CD1c-positive myeloid dendritic cell (primary cell): ENCODE measurements around the gene MALRD1.
"Not testable (repeated sequence)": the region's sequence is repeated elsewhere in the genome, so short reads cannot be mapped to it uniquely, and the experiment has no call there.

Experiments
- DNase-seq: peaks from one replicate; pipeline ENCODE4 v3.0.0-alpha.2; 2016; ENCODE audit errors: extremely low spot score

MALRD1 gene

DNA sequence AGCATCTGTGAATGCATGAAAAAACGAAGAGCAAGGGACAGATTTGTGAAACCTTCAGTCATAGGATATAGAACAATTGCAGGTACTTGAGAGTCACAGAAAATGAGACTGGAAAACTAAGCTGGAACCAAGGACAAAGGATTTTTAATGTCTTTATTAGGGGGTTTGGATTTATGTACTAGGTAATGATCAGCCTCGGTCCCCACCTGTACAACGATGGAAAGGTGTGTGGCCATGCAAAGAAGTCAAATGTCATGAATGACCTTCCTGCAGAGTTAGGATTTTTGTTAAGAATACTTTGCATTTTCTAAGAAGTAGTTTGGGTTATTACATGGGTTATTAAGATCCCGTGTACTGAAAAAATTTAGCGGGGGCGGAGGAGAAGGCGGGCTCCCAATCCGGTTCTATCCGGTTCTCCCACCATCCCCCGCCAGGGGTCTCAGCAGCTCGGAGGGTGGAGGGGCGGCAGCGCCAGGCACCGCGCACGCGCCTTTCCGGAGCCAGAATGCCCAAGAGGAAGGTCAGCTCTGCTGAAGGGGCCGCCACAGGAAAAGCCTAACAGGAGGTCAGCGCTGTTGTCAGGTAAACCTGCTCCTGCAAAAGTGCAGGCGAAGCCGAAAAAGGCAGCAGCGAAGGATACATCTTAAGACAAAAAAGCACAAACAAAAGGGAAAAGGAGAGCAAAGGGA lies 440.1 kb downstream of the MALRD1 start:
- DNase-seq: no peak

GRCh38 chr10:19491166-19491565 lies 442.6 kb downstream of the MALRD1 start:
- DNase-seq: no peak

DNA sequence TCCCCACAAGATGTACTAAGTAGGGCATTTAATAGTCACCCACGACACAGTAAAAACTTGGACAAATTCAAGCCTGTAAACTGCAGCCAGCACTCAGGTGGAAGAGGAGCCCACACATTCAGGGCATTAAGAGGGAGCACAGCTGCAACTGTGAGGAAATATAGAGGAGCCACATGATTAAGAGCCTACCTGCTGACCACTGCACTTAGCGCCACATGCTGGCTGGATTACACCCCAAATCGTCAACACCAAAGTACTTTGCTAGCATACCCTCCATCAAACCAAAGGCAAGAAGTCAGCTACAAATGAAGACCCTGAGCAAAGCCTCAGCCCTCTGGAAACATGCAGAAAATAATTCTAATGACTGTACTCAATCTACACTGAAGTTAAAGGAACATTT lies 445.3 kb downstream of the MALRD1 start:
- no peak for DNase-seq

DNA sequence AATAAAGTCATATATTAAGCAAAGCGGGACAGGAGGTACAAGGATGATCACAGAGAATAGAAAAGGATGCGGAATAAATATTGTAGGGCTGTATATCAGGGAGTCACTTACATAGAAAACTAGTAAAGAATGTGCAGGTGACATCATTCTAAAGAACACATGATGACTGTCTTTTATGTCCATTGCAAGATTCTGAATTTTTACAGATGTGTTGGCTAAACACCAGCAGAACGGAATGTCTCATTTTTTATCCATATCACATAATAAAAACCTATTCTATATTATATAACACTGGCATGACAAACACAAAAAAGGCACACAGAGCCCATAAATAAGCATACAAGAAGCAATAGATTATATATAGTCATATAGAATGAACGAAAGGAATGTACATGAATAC lies 448.4 kb downstream of the MALRD1 start:
- no peak for DNase-seq

DNA sequence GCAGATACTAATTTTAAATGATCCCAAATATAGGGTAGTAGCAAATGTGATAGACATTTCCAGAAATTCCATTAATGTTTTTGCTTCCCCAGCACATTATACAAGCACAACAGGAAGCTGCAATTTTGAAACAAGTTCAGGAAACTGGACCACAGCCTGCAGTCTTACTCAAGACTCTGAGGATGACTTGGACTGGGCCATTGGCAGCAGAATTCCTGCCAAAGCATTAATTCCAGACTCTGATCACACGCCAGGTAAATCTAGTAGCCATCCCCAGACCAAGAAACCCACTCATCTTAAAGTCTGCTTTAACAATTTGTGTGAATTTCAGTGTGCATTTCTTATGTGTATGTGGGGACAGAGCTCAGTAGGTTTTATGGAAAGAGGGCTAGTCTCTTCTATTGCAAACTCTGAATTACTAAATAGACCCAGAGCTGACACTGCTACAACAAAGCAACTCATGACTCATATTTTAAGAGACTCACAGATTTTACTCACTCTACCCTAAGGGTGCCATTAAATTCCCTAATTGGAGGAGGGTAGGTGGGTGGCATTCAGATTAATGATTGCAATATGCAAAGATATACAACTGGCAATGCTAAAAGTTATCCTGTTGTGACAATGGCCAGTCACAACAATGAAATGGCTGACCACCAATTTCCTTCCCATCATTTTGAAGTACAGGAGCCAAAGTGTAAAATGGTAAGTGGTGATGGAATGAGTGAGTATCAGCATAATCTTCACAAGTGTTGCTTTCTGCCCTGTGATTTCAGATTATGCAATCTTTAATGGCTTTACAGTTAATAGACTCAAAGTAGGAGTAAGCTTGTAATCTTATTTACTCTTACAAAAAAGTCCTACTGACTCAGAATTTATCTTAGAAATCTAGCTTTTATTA lies 450.0 kb downstream of the MALRD1 start:
- DNase-seq: no peak

GRCh38 chr10:19499291-19499770 lies 450.7 kb downstream of the MALRD1 start:
- no peak for DNase-seq

- DNase-seq: no peak
These were observed 452.4 kb downstream of the MALRD1 start for GRCh38 chr10:19500959-19501358.

DNA sequence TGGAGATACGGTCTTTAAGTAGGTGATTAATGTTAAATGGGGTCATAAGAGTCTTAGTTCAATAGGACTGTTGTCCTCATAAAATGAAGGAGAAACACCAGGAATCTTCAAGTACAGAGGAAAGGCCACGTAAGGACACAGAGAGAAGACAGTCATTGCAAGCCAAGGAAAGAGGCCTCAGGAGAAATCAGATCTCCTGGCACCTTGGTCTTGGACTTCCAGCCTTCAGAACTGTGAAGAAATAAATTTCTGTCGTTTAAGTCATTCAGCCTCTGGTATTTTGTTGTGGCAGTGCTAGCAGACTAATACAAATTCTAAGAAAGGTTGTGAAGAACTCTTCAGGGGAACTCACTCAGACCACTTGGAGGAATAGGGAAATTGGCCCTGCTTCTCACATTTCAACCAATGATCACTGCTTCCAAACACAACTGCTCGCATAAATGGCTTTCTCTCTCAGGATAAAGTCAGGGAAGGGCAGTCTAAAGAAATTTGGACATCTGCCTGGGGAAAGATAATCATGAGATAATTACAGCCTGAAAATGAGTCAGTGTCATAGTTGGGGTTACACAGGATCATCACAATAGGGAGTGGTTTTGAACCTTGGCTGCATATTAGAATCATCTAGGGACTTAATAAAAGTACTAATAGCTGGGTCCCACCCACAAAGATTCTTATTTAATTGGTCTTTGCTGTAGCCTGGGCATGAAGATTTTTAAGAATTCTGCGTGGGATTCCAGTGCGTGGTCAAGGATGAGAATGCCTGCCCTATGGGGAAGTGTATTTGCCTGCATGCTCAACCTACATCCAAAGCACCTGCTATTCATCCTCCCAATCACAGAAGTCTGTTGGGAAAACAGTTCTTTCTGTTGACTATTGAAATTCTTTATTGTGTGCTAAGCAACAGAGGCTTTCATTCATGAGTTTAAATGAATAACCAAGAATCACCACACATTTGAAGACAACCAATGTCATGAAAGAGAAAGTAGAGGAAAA lies 457.0 kb downstream of the MALRD1 start:
- DNase-seq: no peak

DNA sequence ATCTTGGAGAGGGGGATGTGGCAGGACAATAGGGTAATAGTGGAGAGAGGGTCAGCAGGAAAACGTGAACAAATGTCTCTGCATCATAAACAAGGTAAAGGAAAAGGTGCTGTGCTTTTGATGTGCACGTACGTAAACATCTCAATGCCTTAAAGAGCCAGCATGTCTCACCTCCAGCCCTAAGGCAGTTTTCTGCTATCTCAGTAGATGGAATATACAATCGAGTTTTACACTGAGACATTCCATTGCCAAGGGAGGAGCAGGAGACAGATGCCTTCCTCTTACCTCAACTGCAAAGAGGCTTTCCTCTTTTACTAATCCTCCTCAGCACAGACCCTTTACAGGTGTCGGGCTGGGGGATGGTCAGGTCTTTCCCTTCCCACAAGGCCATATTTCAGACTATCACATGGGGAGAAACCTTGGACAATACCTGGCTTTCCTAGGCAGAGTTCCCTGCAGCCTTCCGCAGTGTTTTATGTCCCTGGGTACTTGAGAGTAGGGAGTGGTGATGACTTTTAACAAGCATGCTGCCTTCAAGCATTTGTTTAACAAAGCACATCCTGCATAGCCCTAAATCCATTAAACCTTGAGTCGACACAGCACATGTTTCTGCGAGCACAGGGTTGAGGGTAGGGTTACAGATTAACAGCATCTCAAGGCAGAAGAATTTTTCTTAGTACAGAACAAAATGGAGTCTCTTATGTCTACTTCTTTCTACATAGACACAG lies 461.6 kb downstream of the MALRD1 start:
- not testable (repeated sequence) for DNase-seq

GRCh38 chr10:19518109-19518508 lies 469.5 kb downstream of the MALRD1 start:
- no peak for DNase-seq

DNA sequence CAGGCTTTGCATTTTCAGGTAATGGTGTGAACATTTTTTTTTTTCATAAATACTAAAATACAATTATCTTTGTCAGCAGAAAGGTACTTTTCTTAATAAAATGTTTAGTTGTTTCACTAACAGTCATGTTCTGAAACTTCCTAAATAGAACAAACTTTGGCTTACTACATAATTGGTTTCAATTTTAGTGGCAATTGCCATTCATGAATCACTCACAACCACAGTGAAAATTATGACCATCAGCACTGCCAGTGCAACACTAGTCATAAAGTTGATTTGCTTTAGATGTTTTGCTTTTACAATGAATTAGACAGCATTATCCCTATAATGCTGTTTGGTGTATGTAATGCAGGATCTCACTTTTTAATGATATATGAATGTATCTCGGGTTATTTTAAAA lies 470.0 kb downstream of the MALRD1 start:
- no peak for DNase-seq

GRCh38 chr10:19531324-19531723 lies 482.7 kb downstream of the MALRD1 start:
- no peak for DNase-seq

DNA sequence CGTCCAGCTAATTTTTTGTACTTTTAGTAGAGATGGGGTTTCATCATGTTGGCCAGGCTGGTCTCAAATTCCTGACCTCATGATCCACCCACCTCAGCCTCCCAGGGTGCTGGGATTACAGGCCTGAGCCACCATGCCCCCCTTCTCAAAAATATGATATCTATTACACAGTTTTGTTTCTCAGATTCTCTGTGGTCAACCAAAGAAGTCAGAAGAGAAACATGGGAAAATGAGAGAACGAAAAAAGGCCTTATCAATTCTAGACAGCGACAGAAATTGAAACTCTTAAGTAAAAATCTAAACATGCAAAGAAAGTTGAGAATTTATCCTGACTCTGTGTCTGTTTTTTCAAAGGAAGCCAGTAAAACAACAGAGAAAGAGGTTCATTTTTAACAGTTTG lies 483.8 kb downstream of the MALRD1 start:
- DNase-seq: no peak

DNA sequence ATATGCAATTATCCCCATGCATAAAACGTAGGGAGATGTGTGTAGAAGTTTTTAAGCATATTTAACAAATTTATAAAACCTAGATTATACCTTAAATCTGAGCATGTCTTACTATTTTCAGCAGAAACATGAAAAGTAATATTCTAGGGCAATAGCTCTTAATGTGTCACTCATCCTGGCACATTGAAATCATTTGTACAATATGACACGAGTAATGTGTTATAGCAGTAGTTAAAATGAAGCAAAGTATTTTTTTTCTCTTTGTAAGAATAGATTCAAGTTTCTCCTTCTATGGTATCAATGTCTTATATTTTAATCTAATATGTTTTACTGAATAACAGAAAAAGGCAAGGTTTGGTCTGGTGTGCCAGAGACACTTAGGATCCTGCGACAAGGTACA lies 492.7 kb downstream of the MALRD1 start:
- DNase-seq: no peak

DNA sequence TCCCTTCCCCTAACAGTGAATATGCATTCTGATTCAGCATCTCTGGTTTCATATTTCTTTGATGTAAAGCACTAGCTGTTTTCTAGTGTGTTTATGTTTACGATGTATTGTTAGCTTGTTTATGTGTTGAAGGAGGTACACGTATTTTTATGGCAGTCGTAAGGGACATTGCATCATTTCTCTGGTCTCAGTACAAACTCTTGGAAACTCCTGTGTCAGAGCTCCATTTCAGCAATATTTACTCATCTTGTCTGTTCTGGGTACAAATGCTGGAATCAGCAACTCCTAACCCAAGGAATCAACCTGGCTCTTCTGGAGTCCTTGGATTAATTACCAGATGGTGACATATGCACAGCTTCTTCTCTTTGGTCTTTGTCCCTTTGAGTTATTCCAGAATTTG lies 497.6 kb downstream of the MALRD1 start:
- DNase-seq: no peak

- DNase-seq: no peak
These were observed 500.9 kb downstream of the MALRD1 start for GRCh38 chr10:19549503-19549902.

DNA sequence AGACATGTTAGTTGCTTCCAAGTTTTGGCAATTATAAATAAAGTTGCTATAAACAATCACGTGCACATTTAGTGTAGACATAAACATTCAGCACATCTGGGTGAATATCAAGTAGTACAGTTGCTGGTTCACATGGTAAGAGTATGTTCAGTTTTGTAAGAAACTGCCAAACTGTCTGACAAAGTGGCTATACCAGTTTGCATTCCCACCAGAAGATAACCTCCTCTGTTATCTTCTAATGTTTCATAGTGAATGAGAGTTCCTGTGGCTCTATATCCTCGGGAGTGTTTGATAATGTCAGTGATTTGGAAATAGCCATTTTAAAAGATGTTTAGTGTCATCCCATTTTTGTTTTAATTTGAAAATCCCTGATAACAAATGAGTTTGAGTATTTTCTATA lies 508.1 kb downstream of the MALRD1 start:
- no peak for DNase-seq

DNA sequence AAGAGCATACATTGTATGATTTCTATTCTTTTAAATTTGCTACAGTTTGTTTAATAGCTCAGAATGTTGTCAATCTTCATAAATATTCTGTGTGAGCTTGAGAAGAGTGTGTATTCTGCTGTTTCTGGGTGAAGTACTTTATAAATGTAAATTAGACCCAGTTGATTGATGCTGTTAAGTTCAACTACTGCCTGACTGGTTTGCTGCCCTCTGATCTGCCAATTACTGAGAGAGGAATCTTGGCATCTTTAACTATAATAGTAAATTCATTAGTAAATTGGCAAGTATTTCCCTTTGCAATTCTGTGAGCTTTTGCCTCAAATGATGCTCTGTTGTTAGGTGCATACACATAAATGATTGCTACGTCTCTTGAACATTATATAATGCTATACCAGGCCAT lies 512.6 kb downstream of the MALRD1 start:
- no peak for DNase-seq

DNA sequence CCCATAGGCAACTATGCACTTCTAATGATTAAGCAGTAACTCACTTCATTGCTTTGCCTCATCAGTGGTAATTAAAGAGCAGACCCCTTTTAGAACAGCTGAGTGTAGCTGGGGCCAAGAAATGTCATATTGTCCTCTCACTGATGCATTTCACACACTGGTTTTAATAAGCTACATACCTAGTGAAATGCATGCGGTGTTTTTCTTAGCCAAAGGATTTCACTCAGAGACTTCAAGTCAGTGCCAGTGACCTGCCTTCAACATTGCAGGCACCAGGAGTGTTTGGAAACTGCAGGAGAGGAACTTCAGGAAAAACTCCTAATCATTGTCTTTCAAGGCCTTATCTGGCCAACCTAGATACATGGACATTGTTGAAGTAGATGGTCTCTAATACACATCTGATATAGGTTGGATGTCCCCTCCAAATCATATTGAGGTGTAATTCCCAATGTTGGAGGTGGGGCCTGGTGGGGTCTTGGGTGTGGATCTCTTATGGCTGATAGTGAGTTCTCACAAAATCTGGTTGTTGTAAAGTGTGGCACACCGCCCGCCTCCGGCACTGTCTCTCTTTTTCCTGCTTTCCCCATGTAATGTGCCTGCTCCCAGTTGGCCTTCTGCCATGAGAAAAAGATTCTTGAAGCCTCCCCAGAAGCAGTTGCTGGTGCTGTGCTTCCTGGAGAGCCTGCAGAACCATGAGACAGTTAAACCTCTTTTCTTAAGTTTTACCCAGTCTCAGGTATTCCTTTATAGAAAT lies 515.0 kb downstream of the MALRD1 start:
- no peak for DNase-seq

GRCh38 chr10:19570120-19570519 lies 521.5 kb downstream of the MALRD1 start:
- no peak for DNase-seq
